GM12878 (cell line): ENCODE data around the gene FRS3. TPM values are rescaled to one million over a fixed set of nuclear protein-coding genes. Genes with fewer than 3 reads are reported as not detected.

ENCODE experiments used
- ATAC-seq: fragments of 200-7000 bp; cut with Tn5 transposase; 3 replicates; pipeline ENCODE4 v1.9.1; 2020; ENCODE audit warnings: mild to moderate bottlenecking, moderate library complexity
- BruUV-seq: library from RNA; stranded (reverse); fragments of 400-500 nt; replicated peaks from 2 replicates; lab custom pipeline; 2021; lab: Mats Ljungman, UMichigan
- CTCF ChIA-PET: fragments of 300-600 bp; sonication (Branson Sonifier 250); formaldehyde crosslinking; extraction: SDS; loops from one replicate; lab custom pipeline; 2021; ENCODE audit warnings: inconsistent platforms; lab: Yijun Ruan, JAX
- POLR2A ChIA-PET: fragments of 350-600 bp; formaldehyde crosslinking; extraction: SDS; loops from one replicate; lab custom pipeline; 2021; ENCODE audit warnings: inconsistent platforms; lab: Charles Lee
- RAD21 ChIA-PET: fragments of 300-600 bp; sonication (Branson Sonifier 250); formaldehyde crosslinking; loops from one replicate; lab custom pipeline; 2023; ENCODE audit warnings: antibody characterized with exemption; ENCODE audit not compliant: unreplicated experiment; lab: Charles Lee
- SMC1A ChIA-PET: fragments of 300-600 bp; sonication (Branson Sonifier 250); formaldehyde crosslinking; loops from one replicate; lab custom pipeline; 2023; ENCODE audit not compliant: unreplicated experiment, uncharacterized antibody; lab: Charles Lee
- DNase-seq: peaks from one replicate; pipeline ENCODE4 v3.0.0-alpha.2; 2011; ENCODE audit warnings: low read depth, low spot score
- FAIRE-seq: peaks from 3 replicates; lab custom pipeline; 2011; peaks lifted over from hg19 to GRCh38; lab: Jason Lieb, UNC
- H2AFZ ChIP-seq: 2 replicates; pipeline ENCODE4 v1.6.0; 2011; ENCODE audit warnings: low read depth, low read length, control low read depth; ENCODE audit not compliant: control insufficient read depth
- H3K27ac ChIP-seq: 2 replicates; pipeline ENCODE4 v1.5.1; 2011; ENCODE audit warnings: control low read depth; ENCODE audit not compliant: control insufficient read depth, insufficient read depth
- H3K27me3 ChIP-seq, 2 experiments: replicated peaks in 1 of 2; 2 replicates each; pipeline versions ENCODE4 v1.6.0 to v1.6.1; 2011; ENCODE audit warnings: low read length in 1 of 2; ENCODE audit not compliant: control insufficient read depth in 2 of 2, insufficient read depth in 2 of 2
- H3K36me3 ChIP-seq, 2 experiments: 2 replicates each; pipeline ENCODE4 v1.5.1; 2011; ENCODE audit warnings: low read length in 1 of 2; ENCODE audit not compliant: control insufficient read depth in 2 of 2, insufficient read depth in 2 of 2
- H3K4me1 ChIP-seq: 2 replicates; pipeline ENCODE4 v1.6.1; 2011; ENCODE audit warnings: mild to moderate bottlenecking, low read length, moderate library complexity, mixed read lengths; ENCODE audit not compliant: control insufficient read depth, insufficient read depth
- H3K4me2 ChIP-seq: 2 replicates; pipeline ENCODE4 v1.6.0; 2011; ENCODE audit warnings: control low read depth; ENCODE audit not compliant: control insufficient read depth, insufficient read depth
- H3K4me3 ChIP-seq: fragments of 200-600 bp; sonication (generic); 2 replicates; pipeline ENCODE4 v1.5.1; 2016
- H3K79me2 ChIP-seq: 2 replicates; pipeline ENCODE4 v1.6.0; 2011; ENCODE audit warnings: low read length; ENCODE audit not compliant: control insufficient read depth, insufficient read depth
- H3K9ac ChIP-seq: 2 replicates; pipeline ENCODE4 v1.8.0; 2011; ENCODE audit warnings: low read length, control low read depth, mixed read lengths; ENCODE audit not compliant: control insufficient read depth, insufficient read depth
- H3K9me3 ChIP-seq: replicated peaks from 3 replicates; pipeline ENCODE4 v1.5.1; 2011; ENCODE audit warnings: mild to moderate bottlenecking, low read length; ENCODE audit not compliant: control insufficient read depth, insufficient read depth
- H4K20me1 ChIP-seq: 2 replicates; pipeline ENCODE4 v1.6.0; 2011; ENCODE audit not compliant: control insufficient read depth, insufficient read depth
- ASH2L ChIP-seq: fragments of 300-600, 200-600 bp; sonication (generic); IDR thresholded peaks from 2 replicates; pipeline ENCODE4 v1.6.1; 2017; ENCODE audit warnings: low read depth, mild to moderate bottlenecking, borderline replicate concordance
- CBX5 ChIP-seq: sonication (generic); IDR thresholded peaks from 2 replicates; pipeline ENCODE4 v1.6.1; 2016; ENCODE audit warnings: low read depth, moderate library complexity, mild to moderate bottlenecking, inconsistent platforms
- ETV6 ChIP-seq, 2 experiments: fragments of 450-650 bp in 1 of 2; IDR thresholded peaks in 1 of 2; conservative IDR thresholded peaks in 1 of 2; 2 replicates each; pipeline ENCODE4 v1.6.1; 2014; ENCODE audit warnings: antibody characterized with exemption in 1 of 2, borderline replicate concordance in 1 of 2, low read depth in 1 of 2, mild to moderate bottlenecking in 1 of 2, moderate library complexity in 1 of 2
- KDM1A ChIP-seq: fragments of 200-600 bp; sonication (generic); IDR thresholded peaks from 2 replicates; pipeline ENCODE4 v1.6.1; 2016; ENCODE audit warnings: borderline replicate concordance
- MXI1 ChIP-seq: fragments of 150-350 bp; IDR thresholded peaks from 2 replicates; pipeline ENCODE4 v1.6.1; 2011; ENCODE audit warnings: low read depth, mild to moderate bottlenecking, inconsistent platforms, low read length, improper control_type of control experiment
- NFYB ChIP-seq: IDR thresholded peaks from 2 replicates; pipeline ENCODE4 v1.6.1; 2011; ENCODE audit warnings: low read depth, mild to moderate bottlenecking, low read length, improper control_type of control experiment, moderate library complexity; ENCODE audit not compliant: insufficient read depth
- NRF1 ChIP-seq: conservative IDR thresholded peaks from 2 replicates; pipeline ENCODE4 v1.6.1; 2011; ENCODE audit warnings: mild to moderate bottlenecking, low read depth, low read length, improper control_type of control experiment
- RAD21 ChIP-seq: IDR thresholded peaks from 2 replicates; pipeline ENCODE4 v1.6.1; 2011; ENCODE audit warnings: mild to moderate bottlenecking, low read depth, low read length, moderate library complexity; ENCODE audit not compliant: insufficient read depth
- SIX5 ChIP-seq: IDR thresholded peaks from 2 replicates; pipeline ENCODE4 v1.6.1; 2011; ENCODE audit warnings: mild to moderate bottlenecking, low read depth, low read length, moderate library complexity; ENCODE audit not compliant: severe bottlenecking
- WGBS: methylation state at CpG from one replicate; pipeline ENCODE4 v1.1.6; 2016; ENCODE audit warnings: low lambda C conversion rate; ENCODE audit not compliant: insufficient replicate concordance, insufficient coverage; ENCODE audit errors: missing lambda C conversion rate; 5-methylcytosine and 5-hydroxymethylcytosine counted together
- in situ Hi-C: fragments of 300-500 bp; cut with MboI; formaldehyde crosslinking; loops from 9 replicates; pipeline ENCODE4 v1.14.3; 2018; ENCODE audit warnings: mixed read lengths
- intact Hi-C: fragments of 100-400 bp; cut with micrococcal nuclease; formaldehyde crosslinking; loops from one replicate; pipeline ENCODE4 v1.14.2; 2022; ENCODE audit not compliant: unreplicated experiment
- polyA plus RNA-seq, 11 experiments: library from polyadenylated mRNA; depleted of rRNA in 4 of 11; unstranded in 6 of 11; stranded (reverse) in 5 of 11; fragments of >200 nt; fragmentation: Nextera tagmentation in 4 of 11; fragmentation: Illumina TruSeq in 1 of 11; extraction: Ambion mirVana in 4 of 11; extraction: Trizol in 1 of 11; gene quantifications; 1 replicate in 1 of 11; 2 replicates in 10 of 11; pipeline versions ENCODE4 v1.2.1 to v1.2.3, GENCODE V29; 2011 to 2016; ENCODE audit warnings: inconsistent platforms in 2 of 11, missing spikeins in 2 of 11, low read depth in 1 of 11
- total RNA-seq, 4 experiments: library from RNA; depleted of rRNA in 3 of 4; stranded (reverse); fragments of >200 nt in 3 of 4; fragmentation: Illumina TruSeq in 1 of 4; extraction: Trizol in 1 of 4; gene quantifications; 2 replicates each; pipeline versions ENCODE4 v1.2.1 to v1.2.3, GENCODE V29; 2013 to 2021
- TF ChIP-seq, protein P1 (sequence below): fragments of 150-350 bp; IDR thresholded peaks from 2 replicates; pipeline ENCODE4 v1.6.1; 2014; ENCODE audit warnings: mild to moderate bottlenecking, low read depth, low read length
- TF ChIP-seq, protein P2 (sequence below): fragments of 150-350 bp; IDR thresholded peaks from 2 replicates; pipeline ENCODE4 v1.6.1; 2016; ENCODE audit warnings: low read depth, low read length
- TF ChIP-seq, protein P3 (sequence below): fragments of 450-650 bp; conservative IDR thresholded peaks from 2 replicates; pipeline ENCODE4 v1.6.1; 2017; ENCODE audit warnings: mild to moderate bottlenecking, moderate library complexity
- TF ChIP-seq, protein P4 (sequence below): IDR thresholded peaks from 2 replicates; pipeline ENCODE4 v1.6.1; 2012; ENCODE audit warnings: low read depth, low read length, improper control_type of control experiment

FRS3 gene
- total and polyA plus RNA-seq, 10 of the 15 experiments (the other 5 are each of a cell fraction or from before 2014, with no cell fraction given): 0.05 to 3.4 (median 1.5) TPM

DNA sequence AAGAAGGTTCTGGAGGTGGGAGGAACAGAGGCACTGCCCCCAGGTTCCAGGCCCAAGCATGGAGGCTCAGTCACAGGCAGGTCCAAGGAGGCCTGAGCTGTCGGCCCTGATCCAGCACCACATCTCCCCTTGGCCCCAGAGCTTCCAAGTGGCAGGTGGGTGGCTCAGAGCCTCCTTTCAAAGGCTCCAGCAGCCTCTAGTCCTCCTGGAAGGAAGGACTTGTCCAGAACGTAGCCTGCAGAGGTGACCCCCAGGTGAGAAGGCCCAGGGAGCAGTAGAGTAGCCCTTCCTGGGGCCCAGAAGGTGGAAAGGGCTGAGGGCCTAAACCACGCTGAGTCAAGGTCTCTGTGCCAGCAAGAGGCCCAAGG, 52.0 kb downstream of the FRS3 start:
- H3K4me3 ChIP-seq: peak overlapping the region; percentile 92; the same call in 1 of the 2 replicates
- peak overlapping the region; percentile 10 for H3K9ac ChIP-seq
- CTCF ChIA-PET: interaction anchor here (1.3 to 5.6 kb wide), 4 partner anchors 12 to 23 kb away, joined by 4 to 46 read pairs (median 12); no protein-coding TSS in a partner anchor
- H3K27ac ChIP-seq: peak overlapping the region; percentile 98
- H3K4me2 ChIP-seq: peak overlapping the region; percentile 99
- RAD21 ChIA-PET: interaction anchor here (4.3 to 8.5 kb wide), 2 partner anchors 9 to 22 kb away, joined by 30 to 300 read pairs; no protein-coding TSS in a partner anchor
- intact Hi-C loops: no loop called here
- peaks cover 100% of the 10 kb centered on the region for H3K79me2 ChIP-seq
- peaks cover 2 to 8% of the 10 kb centered on the region in 2 experiments; a peak in 2 of 4 replicates for H3K36me3 ChIP-seq
- no peaks in the 10 kb centered on the region for H3K27me3 ChIP-seq
- no peak overlapping the region for H2AFZ ChIP-seq
- POLR2A ChIA-PET: interaction anchor here (0.6 to 9.6 kb wide), 3 partner anchors 9 to 21 kb away, joined by 9 to 293 read pairs (median 180); no protein-coding TSS in a partner anchor
- in situ Hi-C loops: no loop called here
- SMC1A ChIA-PET: interaction anchor here (1.2 to 8.5 kb wide), 4 partner anchors 6 to 29 kb away, joined by 3 to 168 read pairs (median 54); no protein-coding TSS in a partner anchor
- H3K9me3 ChIP-seq: no peaks in the 10 kb centered on the region
- WGBS: 58% methylated on average over 3 of the region's 3 CpGs
- FAIRE-seq (no peak), ATAC-seq (no peak), DNase-seq (no peak)
- no TSS peak for BruUV-seq
- TF ChIP-seq NRF1 (no peak), CBX5 (no peak), MXI1 (no peak), SIX5 (no peak), NFYB (no peak), ASH2L (no peak), KDM1A (no peak), RAD21 (no peak), ETV6 (conservative IDR thresholded peaks at IDR 0.05 in 1 of 2, IDR thresholded peaks at IDR 0.05 in 1 of 2; ENCODE audit: borderline replicate concordance in 1 of 2, low read depth in 1 of 2) (no peak)
- TF ChIP-seq, protein P1, sequence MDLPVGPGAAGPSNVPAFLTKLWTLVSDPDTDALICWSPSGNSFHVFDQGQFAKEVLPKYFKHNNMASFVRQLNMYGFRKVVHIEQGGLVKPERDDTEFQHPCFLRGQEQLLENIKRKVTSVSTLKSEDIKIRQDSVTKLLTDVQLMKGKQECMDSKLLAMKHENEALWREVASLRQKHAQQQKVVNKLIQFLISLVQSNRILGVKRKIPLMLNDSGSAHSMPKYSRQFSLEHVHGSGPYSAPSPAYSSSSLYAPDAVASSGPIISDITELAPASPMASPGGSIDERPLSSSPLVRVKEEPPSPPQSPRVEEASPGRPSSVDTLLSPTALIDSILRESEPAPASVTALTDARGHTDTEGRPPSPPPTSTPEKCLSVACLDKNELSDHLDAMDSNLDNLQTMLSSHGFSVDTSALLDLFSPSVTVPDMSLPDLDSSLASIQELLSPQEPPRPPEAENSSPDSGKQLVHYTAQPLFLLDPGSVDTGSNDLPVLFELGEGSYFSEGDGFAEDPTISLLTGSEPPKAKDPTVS: no peak
- TF ChIP-seq, protein P2, sequence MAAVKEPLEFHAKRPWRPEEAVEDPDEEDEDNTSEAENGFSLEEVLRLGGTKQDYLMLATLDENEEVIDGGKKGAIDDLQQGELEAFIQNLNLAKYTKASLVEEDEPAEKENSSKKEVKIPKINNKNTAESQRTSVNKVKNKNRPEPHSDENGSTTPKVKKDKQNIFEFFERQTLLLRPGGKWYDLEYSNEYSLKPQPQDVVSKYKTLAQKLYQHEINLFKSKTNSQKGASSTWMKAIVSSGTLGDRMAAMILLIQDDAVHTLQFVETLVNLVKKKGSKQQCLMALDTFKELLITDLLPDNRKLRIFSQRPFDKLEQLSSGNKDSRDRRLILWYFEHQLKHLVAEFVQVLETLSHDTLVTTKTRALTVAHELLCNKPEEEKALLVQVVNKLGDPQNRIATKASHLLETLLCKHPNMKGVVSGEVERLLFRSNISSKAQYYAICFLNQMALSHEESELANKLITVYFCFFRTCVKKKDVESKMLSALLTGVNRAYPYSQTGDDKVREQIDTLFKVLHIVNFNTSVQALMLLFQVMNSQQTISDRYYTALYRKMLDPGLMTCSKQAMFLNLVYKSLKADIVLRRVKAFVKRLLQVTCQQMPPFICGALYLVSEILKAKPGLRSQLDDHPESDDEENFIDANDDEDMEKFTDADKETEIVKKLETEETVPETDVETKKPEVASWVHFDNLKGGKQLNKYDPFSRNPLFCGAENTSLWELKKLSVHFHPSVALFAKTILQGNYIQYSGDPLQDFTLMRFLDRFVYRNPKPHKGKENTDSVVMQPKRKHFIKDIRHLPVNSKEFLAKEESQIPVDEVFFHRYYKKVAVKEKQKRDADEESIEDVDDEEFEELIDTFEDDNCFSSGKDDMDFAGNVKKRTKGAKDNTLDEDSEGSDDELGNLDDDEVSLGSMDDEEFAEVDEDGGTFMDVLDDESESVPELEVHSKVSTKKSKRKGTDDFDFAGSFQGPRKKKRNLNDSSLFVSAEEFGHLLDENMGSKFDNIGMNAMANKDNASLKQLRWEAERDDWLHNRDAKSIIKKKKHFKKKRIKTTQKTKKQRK: no peak
- TF ChIP-seq, protein P3, sequence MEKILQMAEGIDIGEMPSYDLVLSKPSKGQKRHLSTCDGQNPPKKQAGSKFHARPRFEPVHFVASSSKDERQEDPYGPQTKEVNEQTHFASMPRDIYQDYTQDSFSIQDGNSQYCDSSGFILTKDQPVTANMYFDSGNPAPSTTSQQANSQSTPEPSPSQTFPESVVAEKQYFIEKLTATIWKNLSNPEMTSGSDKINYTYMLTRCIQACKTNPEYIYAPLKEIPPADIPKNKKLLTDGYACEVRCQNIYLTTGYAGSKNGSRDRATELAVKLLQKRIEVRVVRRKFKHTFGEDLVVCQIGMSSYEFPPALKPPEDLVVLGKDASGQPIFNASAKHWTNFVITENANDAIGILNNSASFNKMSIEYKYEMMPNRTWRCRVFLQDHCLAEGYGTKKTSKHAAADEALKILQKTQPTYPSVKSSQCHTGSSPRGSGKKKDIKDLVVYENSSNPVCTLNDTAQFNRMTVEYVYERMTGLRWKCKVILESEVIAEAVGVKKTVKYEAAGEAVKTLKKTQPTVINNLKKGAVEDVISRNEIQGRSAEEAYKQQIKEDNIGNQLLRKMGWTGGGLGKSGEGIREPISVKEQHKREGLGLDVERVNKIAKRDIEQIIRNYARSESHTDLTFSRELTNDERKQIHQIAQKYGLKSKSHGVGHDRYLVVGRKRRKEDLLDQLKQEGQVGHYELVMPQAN: no peak
- TF ChIP-seq, protein P4, sequence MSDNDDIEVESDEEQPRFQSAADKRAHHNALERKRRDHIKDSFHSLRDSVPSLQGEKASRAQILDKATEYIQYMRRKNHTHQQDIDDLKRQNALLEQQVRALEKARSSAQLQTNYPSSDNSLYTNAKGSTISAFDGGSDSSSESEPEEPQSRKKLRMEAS: no peak
- no peaks in the 10 kb centered on the region for H4K20me1 ChIP-seq
- peaks cover 69% of the 10 kb centered on the region for H3K4me1 ChIP-seq
